ENCODE data around the gene SNX5.
A peak's percentile ranks its signal among the peaks of the same experiment; 100 is the strongest.
"Not testable (repeated sequence)": the region's sequence is repeated elsewhere in the genome, so short reads cannot be mapped to it uniquely, and the experiment has no call there.

The SNX5 gene

GRCh38 chr20:17960927-17961586 is 7.5 kb downstream of the SNX5 start:
- DNase-seq (ENCODE audit: insufficient read length, low spot score), result no peak
- FAIRE-seq, result peak; percentile 59

DNA sequence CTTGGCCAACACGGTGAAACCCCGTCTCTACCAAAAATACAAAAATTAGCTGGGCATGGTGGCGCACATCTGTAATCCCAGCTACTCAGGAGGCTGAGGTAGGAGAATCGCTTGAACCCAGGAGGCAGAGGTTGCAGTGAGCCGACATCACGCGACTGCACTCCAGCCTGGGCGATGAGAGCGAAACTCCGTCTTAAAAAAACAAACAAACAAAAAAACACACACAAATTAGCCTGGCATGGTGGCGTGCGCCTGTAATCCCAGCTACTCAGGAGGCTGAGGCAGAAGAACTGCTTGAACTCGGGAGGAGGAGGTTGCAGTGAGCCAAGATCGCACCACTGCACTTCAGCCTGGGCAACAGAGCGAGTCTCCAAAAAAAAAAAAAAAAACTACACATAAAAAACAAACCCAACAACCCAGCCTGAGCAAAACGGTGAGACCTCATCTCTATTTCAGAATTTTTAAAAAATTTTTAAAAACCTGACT is 8.2 kb downstream of the SNX5 start:
- not testable (repeated sequence) for DNase-seq (ENCODE audit: insufficient read length, low spot score); FAIRE-seq

- FAIRE-seq (no peak), DNase-seq (ENCODE audit: insufficient read length, low spot score) (no peak)
Measured at GRCh38 chr20:17959257-17959627, 9.4 kb downstream of the SNX5 start.

DNA sequence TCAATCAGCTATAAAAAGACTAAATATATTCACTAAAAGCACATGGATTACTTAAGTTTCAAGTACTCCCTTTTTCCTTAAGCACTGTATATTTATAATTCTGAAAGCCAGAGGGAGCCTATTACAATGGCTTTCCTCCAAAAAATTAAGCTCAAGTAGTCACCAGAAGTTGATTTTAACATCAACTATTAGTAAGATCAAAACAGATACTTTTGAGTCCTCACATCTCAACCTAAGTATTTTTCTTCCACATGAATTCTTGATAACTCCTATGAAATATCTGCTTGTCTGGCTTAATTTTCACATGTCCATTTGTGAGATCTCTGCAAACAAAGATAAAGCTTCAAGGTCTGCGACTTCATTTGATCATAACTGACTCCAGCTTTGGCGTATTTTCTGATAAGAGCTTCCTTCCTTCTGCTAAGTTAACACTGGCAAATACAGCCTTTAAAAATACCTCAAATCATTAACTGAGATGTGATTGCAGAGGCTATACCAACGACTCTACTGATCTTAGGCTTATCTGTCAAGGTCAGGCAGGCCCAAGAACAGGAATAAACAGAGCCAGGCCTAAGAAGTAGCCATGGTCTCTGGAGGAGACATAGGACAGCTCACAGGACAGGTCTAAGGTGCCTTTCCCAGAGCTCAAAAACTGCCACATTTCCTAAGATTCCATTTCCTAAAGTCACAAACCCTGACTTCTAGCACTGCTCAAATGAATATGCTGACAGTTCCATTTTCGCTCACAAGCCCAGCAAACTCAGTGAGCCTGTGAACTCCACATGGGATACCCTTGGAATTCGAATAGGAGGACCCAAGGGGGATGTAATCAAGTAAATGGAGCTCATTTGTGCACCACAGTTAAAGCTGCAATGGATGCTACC is 10.0 kb downstream of the SNX5 start:
- DNase-seq (ENCODE audit: insufficient read length, low spot score) (no peak), FAIRE-seq (no peak)

GRCh38 chr20:17957505-17958363 is 10.9 kb downstream of the SNX5 start:
- no peak for DNase-seq (ENCODE audit: insufficient read length, low spot score)
- no peak for FAIRE-seq

DNA sequence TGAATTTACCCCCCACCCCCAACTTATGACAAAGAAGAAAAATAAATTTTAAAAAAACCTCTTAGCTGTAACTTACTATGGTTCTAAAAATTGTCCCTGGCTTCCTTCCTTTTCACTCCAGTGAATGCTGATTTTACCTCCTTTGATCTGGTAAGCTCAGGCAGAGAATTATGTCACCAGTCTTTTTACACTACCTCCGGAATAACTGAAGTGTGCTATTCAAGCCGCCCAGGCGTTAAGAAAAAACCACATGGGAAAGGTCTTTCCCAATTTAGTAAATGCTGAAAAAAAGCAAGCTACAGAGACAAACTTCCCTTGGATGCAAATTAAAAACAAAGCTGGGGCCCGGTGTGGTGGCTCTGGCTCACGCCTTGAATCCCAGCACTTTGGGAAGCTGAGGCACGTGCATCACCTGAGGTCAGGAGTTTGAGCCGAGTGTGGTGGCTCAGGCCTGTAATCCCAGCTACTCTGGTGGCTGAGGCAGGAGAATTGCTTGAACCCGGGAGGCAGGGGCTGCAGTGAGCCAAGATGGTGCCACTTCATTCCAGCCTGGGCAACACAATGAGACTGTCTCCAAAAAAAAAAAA is 12.4 kb downstream of the SNX5 start:
- no peak for DNase-seq (ENCODE audit: insufficient read length, low spot score)
- FAIRE-seq, result peak; percentile 14

DNA sequence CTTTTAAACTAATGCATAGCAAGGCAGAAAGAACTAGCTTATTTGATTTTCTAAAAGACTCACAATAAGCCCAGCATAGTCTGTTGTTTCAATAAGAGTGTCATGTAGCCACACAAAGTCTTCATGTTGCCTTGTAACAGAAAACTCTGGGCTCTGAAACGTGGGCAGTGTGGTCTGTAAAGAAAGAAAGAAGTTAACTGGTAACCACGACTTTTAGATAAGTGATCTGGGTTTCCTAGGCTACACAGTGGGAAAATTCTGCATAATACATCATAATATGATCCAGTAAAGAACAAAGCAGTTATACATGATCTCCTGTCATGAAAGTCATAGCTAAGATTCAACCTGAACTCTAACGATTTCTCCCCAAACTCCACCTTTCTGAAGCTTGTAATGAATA is 13.3 kb downstream of the SNX5 start:
- DNase-seq (ENCODE audit: insufficient read length, low spot score), result no peak
- FAIRE-seq, result peak; percentile 8

- FAIRE-seq (no peak), DNase-seq (ENCODE audit: insufficient read length, low spot score) (no peak)
Measured at GRCh38 chr20:17953935-17954334, 14.7 kb downstream of the SNX5 start.

GRCh38 chr20:17952692-17953684 is 15.6 kb downstream of the SNX5 start:
- no peak for FAIRE-seq
- no peak for DNase-seq (ENCODE audit: insufficient read length, low spot score)

- no peak for FAIRE-seq
Measured at GRCh38 chr20:17951323-17951722, 17.3 kb downstream of the SNX5 start.

GRCh38 chr20:17950670-17951069 is 17.9 kb downstream of the SNX5 start:
- no peak for FAIRE-seq
- DNase-seq (ENCODE audit: insufficient read length, low spot score), result no peak

More at GRCh38 chr20:17951323-17951722, 17.3 kb downstream of the SNX5 start:
- DNase-seq (ENCODE audit: insufficient read length, low spot score), result no peak

DNA sequence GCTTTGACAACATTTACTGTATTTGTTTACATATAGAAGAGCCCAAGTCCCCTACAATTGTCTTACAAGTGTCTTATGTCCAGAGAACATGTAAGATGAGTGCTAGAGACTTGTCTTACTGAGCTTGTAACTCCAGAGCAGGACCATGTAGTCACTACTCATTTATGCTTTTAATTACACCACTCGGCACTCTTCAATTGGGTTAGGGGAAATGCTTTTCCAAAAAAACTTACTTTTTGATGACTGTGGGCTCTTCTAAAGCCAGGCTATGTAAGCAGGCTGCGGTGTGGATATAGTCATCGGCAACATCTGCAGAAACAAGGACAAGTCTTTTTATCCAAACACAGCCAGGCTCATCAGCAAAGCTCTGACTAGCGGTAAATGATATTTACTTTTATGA is 18.7 kb downstream of the SNX5 start:
- FAIRE-seq, result peak; percentile 31

DNA sequence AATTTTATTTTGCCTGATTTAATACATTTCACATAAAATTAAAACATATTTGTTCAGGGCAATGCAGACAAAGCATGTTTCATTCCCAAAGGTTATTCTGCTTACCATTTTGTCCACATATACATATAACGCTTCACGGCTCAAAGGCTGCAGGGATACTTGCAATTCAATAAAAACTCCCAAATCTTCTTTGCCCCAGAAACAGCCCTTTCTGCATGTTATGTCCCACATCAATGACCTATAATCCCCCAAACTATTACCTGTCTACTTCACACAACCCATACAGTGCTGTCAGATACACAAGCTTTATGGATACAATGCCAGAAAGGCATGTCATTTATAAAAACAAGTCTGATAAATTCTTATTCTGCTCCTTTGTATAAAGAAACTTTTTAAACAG is 20.2 kb downstream of the SNX5 start:
- DNase-seq (ENCODE audit: insufficient read length, low spot score) (no peak), FAIRE-seq (no peak)

More for the DNA sequence above, 18.7 kb downstream of the SNX5 start:
- DNase-seq (ENCODE audit: insufficient read length, low spot score), result no peak

DNA sequence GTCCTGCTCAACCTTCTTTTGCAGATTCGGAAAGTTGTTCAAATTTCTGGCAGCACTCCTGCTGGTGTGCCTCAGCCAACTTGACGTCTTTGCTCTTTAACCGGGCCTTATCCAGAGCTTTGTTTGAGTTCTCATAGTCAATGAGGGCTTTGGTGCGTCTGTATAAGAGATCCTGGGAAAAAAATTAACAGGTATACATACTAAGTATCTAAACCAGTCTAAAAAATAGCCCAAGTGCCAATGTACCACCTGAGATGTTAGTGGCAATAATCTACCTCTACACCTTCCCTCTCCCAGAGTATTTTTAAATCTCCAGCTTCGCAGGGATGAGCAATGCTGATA is 21.1 kb downstream of the SNX5 start:
- FAIRE-seq (no peak), DNase-seq (ENCODE audit: insufficient read length, low spot score) (no peak)

- DNase-seq (ENCODE audit: insufficient read length, low spot score) (no peak), FAIRE-seq (no peak)
Measured at GRCh38 chr20:17946572-17947473, 21.8 kb downstream of the SNX5 start.

DNA sequence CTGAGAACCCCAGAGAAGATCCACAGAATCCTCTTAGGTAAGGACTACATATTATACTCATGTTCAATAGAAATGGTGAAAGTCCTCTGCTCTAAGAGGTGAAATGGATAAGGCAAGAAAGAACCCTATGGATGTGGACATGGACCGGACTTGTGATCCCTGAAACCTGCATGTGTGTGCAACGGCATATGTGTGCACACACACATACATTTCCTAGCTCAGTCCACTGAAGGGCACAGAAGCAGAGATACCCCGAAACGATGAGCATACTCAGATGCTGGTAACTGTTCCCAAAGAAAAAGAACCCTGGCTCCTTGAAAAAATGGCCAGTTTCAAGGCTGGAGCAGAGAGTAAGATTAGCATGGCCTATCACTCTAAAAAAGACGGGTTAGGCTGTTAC is 22.6 kb downstream of the SNX5 start:
- FAIRE-seq (no peak), DNase-seq (ENCODE audit: insufficient read length, low spot score) (no peak)

DNA sequence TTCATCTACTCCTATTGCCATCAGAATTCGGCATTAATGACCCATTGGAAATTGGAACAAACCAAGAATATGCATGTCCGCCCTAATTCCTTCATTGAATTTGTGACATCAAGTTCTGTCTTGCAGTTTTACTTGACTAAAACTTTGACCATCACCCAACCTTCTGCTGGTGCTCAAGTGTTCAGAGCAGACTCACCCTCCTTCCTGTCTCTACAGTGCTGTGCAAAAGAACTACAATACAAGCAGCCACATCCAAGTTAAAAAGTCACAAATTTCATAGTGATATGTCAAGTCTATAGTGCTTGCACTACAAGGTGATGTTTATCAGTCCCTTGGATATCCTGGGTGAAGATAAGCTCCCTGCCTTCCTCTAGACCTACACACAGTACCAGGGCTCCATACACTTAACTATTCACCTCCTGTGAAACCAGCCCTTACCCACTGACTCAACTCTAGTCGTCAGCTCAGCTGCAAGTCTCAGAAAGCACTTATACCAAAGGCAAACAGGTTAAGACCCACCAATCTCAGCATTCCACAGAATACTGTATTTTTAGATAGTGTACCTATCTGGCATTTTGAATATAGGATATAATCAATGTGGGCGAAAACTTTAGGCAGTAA is 23.6 kb downstream of the SNX5 start:
- DNase-seq (ENCODE audit: insufficient read length, low spot score), result no peak
- no peak for FAIRE-seq

- FAIRE-seq (peak; percentile 82), DNase-seq (ENCODE audit: insufficient read length, low spot score) (no peak)
Measured at GRCh38 chr20:17943343-17943742, 25.3 kb downstream of the SNX5 start.

All from GM19239 (cell line).